ENCODE data around the gene DAAM2. TPM values are rescaled to one million over a fixed set of nuclear protein-coding genes. Genes with fewer than 3 reads are reported as not detected.

DAAM2 gene
- total and polyA plus RNA-seq, 4 donors, result 1.9 to 17.0 (median 4.4) TPM

DNA sequence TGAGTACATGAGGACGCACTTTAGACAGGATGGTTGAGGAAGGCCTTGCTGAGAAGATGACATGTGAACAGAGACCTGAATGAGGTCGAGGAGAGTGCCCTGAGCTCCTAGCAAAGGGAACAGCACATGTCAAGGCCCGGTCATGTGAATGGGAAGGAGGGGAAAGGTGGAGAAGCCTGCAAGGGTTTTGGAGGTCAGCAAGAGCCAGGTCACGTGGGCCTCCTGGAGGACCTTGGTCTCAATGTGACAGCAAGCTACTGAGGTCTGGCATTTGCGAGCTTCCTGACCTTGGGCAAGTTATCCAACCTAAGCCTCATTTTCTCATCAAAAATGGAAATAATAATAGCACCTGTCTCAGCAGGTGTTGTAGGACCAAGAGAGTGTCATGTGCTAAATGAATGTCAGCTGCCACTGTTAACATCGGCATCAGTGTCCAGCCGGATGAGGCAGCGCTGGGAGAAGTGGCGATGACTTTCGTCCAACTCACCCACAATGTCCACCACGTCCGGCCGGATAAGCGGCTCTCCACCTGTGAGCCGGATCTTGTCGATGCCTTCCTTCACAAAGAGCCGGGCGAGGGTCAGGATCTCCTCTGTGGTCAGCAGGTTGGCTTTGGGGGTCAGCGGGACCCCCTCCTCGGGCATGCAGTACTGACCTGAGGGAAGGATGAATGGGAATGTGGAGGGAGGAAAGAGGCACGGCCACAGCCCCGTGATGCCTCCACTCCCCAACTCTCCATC, 133.2 kb downstream of the DAAM2 start:
- Histone ChIP-seq H3K27me3 (ENCODE audit: control insufficient read depth in 4 of 4, insufficient read depth in 4 of 4, low read length in 3 of 4) (no peaks in the 10 kb centered on the region), H3K27ac (ENCODE audit: low read depth in 1 of 2, low read length in 2 of 2) (peak overlapping the region; percentile 77 to 93), H3K4me3 (ENCODE audit: low read depth in 1 of 3, low read length in 3 of 3) (no peak overlapping the region), H3K4me1 (ENCODE audit: control insufficient read depth in 4 of 4, insufficient read depth in 4 of 4, low read length in 3 of 4) (peaks cover 15 to 59% (median 49%) of the 10 kb centered on the region in 4 donors), H3K9ac (ENCODE audit: low read depth in 1 of 2, low read length in 2 of 2) (no peak overlapping the region), H3K9me3 (ENCODE audit: control insufficient read depth in 4 of 4, low read length in 3 of 4) (no peaks in the 10 kb centered on the region), H3K36me3 (ENCODE audit: control insufficient read depth in 4 of 4, insufficient read depth in 3 of 4, low read depth in 1 of 4, low read length in 3 of 4) (peaks cover 0 to 13% (median 7%) of the 10 kb centered on the region in 4 donors)
- no peak for DNase-seq (ENCODE audit: low spot score)
- WGBS, result 83% methylated on average over 22 of the region's 22 CpGs
- TF ChIP-seq, protein P1, sequence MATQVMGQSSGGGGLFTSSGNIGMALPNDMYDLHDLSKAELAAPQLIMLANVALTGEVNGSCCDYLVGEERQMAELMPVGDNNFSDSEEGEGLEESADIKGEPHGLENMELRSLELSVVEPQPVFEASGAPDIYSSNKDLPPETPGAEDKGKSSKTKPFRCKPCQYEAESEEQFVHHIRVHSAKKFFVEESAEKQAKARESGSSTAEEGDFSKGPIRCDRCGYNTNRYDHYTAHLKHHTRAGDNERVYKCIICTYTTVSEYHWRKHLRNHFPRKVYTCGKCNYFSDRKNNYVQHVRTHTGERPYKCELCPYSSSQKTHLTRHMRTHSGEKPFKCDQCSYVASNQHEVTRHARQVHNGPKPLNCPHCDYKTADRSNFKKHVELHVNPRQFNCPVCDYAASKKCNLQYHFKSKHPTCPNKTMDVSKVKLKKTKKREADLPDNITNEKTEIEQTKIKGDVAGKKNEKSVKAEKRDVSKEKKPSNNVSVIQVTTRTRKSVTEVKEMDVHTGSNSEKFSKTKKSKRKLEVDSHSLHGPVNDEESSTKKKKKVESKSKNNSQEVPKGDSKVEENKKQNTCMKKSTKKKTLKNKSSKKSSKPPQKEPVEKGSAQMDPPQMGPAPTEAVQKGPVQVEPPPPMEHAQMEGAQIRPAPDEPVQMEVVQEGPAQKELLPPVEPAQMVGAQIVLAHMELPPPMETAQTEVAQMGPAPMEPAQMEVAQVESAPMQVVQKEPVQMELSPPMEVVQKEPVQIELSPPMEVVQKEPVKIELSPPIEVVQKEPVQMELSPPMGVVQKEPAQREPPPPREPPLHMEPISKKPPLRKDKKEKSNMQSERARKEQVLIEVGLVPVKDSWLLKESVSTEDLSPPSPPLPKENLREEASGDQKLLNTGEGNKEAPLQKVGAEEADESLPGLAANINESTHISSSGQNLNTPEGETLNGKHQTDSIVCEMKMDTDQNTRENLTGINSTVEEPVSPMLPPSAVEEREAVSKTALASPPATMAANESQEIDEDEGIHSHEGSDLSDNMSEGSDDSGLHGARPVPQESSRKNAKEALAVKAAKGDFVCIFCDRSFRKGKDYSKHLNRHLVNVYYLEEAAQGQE (IDR thresholded peaks at IDR 0.05), result no peak
- peak in 1 of 2 donors; percentile 13 for TF ChIP-seq HNF4A (conservative IDR thresholded peaks at IDR 0.05)
- TF ChIP-seq, protein P2, sequence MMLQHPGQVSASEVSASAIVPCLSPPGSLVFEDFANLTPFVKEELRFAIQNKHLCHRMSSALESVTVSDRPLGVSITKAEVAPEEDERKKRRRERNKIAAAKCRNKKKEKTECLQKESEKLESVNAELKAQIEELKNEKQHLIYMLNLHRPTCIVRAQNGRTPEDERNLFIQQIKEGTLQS (IDR thresholded peaks at IDR 0.05), result no peak

DNA sequence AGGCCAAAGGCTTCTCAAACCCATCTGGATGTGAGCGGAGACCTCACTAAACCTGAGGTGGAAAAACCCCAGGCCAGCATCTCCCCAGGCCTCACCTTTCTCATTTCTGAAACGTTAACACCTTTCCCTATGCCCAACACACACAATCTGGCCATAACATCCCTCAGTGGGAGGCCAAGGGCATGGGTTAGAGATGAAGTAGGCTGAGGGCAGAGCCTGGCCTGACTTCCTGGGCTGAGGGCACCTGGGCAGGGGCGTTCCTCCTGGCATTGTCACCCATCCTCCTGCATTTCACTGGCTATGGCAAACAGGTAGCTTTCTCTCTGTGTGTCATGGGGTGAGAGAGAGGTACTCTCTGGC, 133.7 kb downstream of the DAAM2 start:
- Histone ChIP-seq H3K4me1 (ENCODE audit: control insufficient read depth in 4 of 4, insufficient read depth in 4 of 4, low read length in 3 of 4) (peaks cover 14 to 59% (median 50%) of the 10 kb centered on the region in 4 donors), H3K27ac (ENCODE audit: low read depth in 1 of 2, low read length in 2 of 2) (peak overlapping the region; percentile 48 to 77), H3K36me3 (ENCODE audit: control insufficient read depth in 4 of 4, insufficient read depth in 3 of 4, low read depth in 1 of 4, low read length in 3 of 4) (peaks cover 0 to 13% (median 7%) of the 10 kb centered on the region in 4 donors), H3K9me3 (ENCODE audit: control insufficient read depth in 4 of 4, low read length in 3 of 4) (no peaks in the 10 kb centered on the region), H3K27me3 (ENCODE audit: control insufficient read depth in 4 of 4, insufficient read depth in 4 of 4, low read length in 3 of 4) (no peaks in the 10 kb centered on the region), H3K9ac (ENCODE audit: low read depth in 1 of 2, low read length in 2 of 2) (no peak overlapping the region), H3K4me3 (ENCODE audit: low read depth in 1 of 3, low read length in 3 of 3) (no peak overlapping the region)
- 92% methylated on average over 3 of the region's 3 CpGs for WGBS
- DNase-seq (ENCODE audit: low spot score), result no peak
- TF ChIP-seq HNF4A (conservative IDR thresholded peaks at IDR 0.05) (no peak), GABPA (IDR thresholded peaks at IDR 0.05 in 1 of 2, conservative IDR thresholded peaks at IDR 0.05 in 1 of 2) (no peak)

- TF ChIP-seq NR2F2 (IDR thresholded peaks at IDR 0.05), result no peak
- no peak for TF ChIP-seq TAF1 (conservative IDR thresholded peaks at IDR 0.05)
- no peak for TF ChIP-seq RXRA (IDR thresholded peaks at IDR 0.05)
- no peak for TF ChIP-seq SP1 (IDR thresholded peaks at IDR 0.05)
- Histone ChIP-seq H3K9ac (ENCODE audit: low read depth in 1 of 2, low read length in 2 of 2) (no peak overlapping the region), H3K36me3 (ENCODE audit: control insufficient read depth in 4 of 4, insufficient read depth in 3 of 4, low read depth in 1 of 4, low read length in 3 of 4) (peaks cover 0 to 13% (median 7%) of the 10 kb centered on the region in 4 donors), H3K4me3 (ENCODE audit: low read depth in 1 of 3, low read length in 3 of 3) (no peak overlapping the region), H3K27ac (ENCODE audit: low read depth in 1 of 2, low read length in 2 of 2) (no peak overlapping the region), H3K9me3 (ENCODE audit: control insufficient read depth in 4 of 4, low read length in 3 of 4) (no peaks in the 10 kb centered on the region), H3K4me1 (ENCODE audit: control insufficient read depth in 4 of 4, insufficient read depth in 4 of 4, low read length in 3 of 4) (peaks cover 16 to 64% (median 52%) of the 10 kb centered on the region in 4 donors), H3K27me3 (ENCODE audit: control insufficient read depth in 4 of 4, insufficient read depth in 4 of 4, low read length in 3 of 4) (no peaks in the 10 kb centered on the region)
- DNase-seq (ENCODE audit: low spot score), result no peak
- 72% methylated on average over 3 of the region's 3 CpGs for WGBS
Measured at GRCh38 chr6:39926668-39927067, 134.5 kb downstream of the DAAM2 start.

Data from liver (tissue), 9 donors.